Measurements from ENCODE around the gene TRIM33. TPM values are rescaled to one million over a fixed set of nuclear protein-coding genes. Genes with fewer than 3 reads are reported as not detected.

Gene TRIM33
- 10 to 100 TPM; 26.9 to 27.9 TPM for total RNA-seq

DNA sequence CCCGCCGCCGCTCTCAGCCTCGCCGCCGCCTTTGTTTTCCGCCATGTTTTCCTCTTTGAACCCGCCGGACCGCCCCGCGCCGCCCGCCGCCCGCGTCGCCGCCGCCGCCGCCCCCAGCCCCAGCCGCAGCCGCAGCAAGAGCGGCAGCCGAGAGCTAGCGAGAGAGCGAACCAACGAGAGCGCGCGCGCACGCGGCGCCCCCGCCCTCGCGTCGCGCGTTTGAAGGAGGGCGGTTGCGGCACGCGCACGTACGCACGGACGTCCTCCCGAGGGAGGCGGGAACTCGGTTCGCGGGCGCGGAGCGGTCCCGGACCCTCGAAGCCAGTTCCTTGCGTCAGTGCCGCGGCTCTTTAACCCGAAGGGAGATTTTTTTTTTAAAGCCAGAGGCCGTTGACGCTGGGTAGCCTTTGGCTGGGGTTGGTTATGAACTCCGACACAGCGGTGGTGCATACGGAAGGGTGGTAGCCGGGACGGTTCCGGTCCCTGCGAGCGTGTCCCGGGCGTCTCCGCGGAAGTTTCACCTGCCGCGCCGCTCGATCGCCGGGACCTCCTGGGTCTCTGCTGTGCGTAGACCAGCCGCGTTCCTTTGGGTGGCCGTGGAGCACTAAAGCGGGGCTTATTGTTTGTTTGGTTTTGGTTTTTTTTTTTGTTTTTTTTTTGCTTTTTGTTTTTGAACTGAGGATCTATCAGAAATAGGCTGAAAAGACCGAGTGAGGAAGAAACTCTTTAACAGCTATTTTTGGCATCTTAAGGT, at the start of gene TRIM33:
Gene TRIM33, minus strand, starts transcription at position 172 of the 754 bp plus-strand sequence. Its CDS starts 127 bp downstream, at position 45.
- peak; percentile 95 for DNase-seq
- ChIA-PET CTCF (interaction anchor here (1.1 to 2.0 kb wide), 4 partner anchors 70 to 1435 kb away, joined by 3 to 10 read pairs (median 5); partner anchors contain the start of gene BCAS2), POLR2A (interaction anchor here (0.8 to 2.2 kb wide), 7 partner anchors 42 to 246 kb away, joined by 3 to 6 read pairs (median 4); partner anchors contain the start of genes CSDE1, DENND2C and NRAS)
- intact Hi-C loops (cut with micrococcal nuclease), result loop anchor here (1.0 to 10.0 kb wide), 9 partner anchors 44 to 1120 kb away; partner anchors contain the start of genes BCAS2, CSDE1, MAGI3 and NRAS
- Mint-ChIP-seq H3K9me3 (no peaks in the 10 kb centered on the region), H3K36me3 (peaks cover 9% of the 10 kb centered on the region), H3K4me1 (ENCODE audit: low read depth) (peaks cover 41% of the 10 kb centered on the region), H3K27ac (peak within 1 kb of the TSS; percentile 98), H3K27me3 (no peaks in the 10 kb centered on the region), H3K4me3 (peak within 1 kb of the TSS; percentile 91)

DNA sequence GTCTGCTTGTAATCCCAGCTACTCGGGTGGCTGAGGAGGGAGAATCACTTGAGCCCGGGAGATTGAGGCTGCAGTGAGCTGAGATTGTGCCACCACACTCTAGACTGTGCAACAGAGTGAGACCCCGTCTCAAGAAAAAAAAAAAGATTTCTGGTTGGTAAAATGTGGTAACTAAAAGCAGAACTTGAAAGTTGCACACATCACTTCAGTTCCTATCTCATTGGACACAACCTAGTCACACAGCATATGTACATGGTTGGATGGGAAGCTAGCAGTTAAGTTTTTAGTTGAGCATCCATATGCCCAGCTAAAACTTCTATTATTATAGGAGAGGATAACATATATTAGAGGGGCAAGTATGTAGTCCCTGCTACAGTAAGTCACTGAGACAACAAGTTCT, 48.4 kb upstream of the TRIM33 start:
- CTCF ChIA-PET, result interaction anchor here (0.7 to 0.9 kb wide), 4 partner anchors 25 to 614 kb away, joined by 4 to 8 read pairs (median 6); no protein-coding TSS in a partner anchor
- Mint-ChIP-seq H3K4me1 (ENCODE audit: low read depth) (no peaks in the 10 kb centered on the region), H3K9me3 (no peaks in the 10 kb centered on the region), H3K4me3 (no peak overlapping the region), H3K36me3 (peaks cover 7% of the 10 kb centered on the region), H3K27me3 (no peaks in the 10 kb centered on the region), H3K27ac (no peak overlapping the region)
- DNase-seq, result no peak
- intact Hi-C loops (cut with micrococcal nuclease), result loop anchor here (5.0 kb wide), 1 partner anchor 212 kb away; no protein-coding TSS in a partner anchor
- POLR2A ChIA-PET, result no interaction called here

DNA sequence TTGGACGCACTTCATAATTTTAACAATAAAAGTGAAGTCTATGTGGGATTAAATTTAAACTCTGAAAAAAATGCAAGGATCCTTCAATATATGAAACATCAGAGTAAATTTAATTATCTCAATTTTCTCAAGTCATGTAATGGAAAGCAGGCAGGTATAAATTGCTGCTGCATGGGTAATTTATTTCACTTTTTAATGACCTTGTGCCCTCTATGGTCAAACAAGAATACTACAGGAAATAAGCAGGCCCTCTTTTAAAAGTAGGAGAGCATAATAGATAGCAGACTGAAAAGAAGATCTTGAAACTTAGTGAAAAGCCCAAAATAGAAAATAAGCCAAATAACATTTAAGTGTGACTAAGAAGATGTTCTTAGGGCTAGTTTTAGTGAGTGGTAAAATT, 47.5 kb upstream of the TRIM33 start:
- Mint-ChIP-seq H3K36me3 (peaks cover 4% of the 10 kb centered on the region), H3K27ac (no peak overlapping the region), H3K27me3 (no peaks in the 10 kb centered on the region), H3K4me1 (ENCODE audit: low read depth) (no peaks in the 10 kb centered on the region), H3K4me3 (no peak overlapping the region), H3K9me3 (no peaks in the 10 kb centered on the region)
- POLR2A ChIA-PET, result no interaction called here
- intact Hi-C loops (cut with micrococcal nuclease), result loop anchor here (5.0 kb wide), 1 partner anchor 211 kb away; no protein-coding TSS in a partner anchor
- CTCF ChIA-PET, result interaction anchor here (1.0 kb wide), 1 partner anchor 9 kb away, joined by 3 read pairs; no protein-coding TSS in a partner anchor
- no peak for DNase-seq

DNA sequence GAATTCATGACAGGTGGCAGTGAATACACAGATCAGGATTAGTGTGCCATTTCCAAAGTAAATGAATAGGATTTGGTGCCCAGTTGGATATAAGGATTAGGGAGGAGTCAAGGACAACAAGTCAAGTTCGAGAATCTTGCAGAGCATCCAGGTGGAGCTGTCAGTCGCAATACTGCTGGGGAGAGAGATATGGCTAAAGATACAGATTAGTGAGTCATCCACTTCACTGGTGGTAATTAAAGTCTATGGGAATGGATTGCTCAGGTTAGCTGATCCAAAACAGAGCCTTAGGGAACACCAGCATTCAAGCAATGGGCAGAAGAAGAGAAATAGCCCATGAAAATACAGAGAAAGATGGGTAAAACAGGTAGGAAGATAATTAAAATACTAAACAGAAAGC, 43.6 kb upstream of the TRIM33 start:
- ChIA-PET CTCF (interaction anchor here (0.6 kb wide), 1 partner anchor 16 kb away, joined by 3 read pairs; no protein-coding TSS in a partner anchor), POLR2A (no interaction called here)
- Mint-ChIP-seq H3K27me3 (no peaks in the 10 kb centered on the region), H3K27ac (no peak overlapping the region), H3K4me1 (ENCODE audit: low read depth) (no peaks in the 10 kb centered on the region), H3K36me3 (no peaks in the 10 kb centered on the region), H3K4me3 (no peak overlapping the region), H3K9me3 (no peaks in the 10 kb centered on the region)
- DNase-seq, result no peak
- intact Hi-C loops (cut with micrococcal nuclease), result no loop called here

DNA sequence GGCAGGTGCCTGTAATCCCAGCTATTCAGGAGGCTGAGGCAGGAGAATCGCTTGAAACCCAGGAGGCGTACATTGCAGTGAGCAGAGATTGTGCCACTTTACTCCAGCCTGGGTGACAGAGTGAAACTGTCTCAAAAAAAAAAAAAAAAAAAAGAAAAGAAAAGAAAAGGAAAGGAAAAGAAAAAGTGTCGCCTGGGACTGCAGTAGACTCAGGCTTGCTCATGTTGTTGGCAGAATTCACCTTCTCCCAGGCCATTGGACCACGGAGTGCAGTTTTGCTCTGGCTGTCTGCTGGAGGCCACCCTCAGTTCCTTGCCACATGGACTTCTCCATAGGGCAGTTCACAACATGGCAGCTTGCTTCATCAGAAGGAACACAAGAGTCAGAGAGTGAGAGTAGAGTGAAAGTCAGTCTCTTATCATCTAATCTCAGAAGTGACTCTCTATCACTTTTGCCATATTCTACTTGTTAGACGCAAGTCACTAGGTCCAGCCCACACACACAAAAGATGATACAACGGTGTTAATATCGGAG, 41.2 kb upstream of the TRIM33 start:
- Mint-ChIP-seq H3K36me3 (no peaks in the 10 kb centered on the region), H3K27me3 (no peaks in the 10 kb centered on the region), H3K9me3 (no peaks in the 10 kb centered on the region), H3K4me3 (no peak overlapping the region), H3K27ac (no peak overlapping the region), H3K4me1 (ENCODE audit: low read depth) (no peaks in the 10 kb centered on the region)
- DNase-seq, result no peak
- intact Hi-C loops (cut with micrococcal nuclease), result no loop called here
- ChIA-PET POLR2A (no interaction called here), CTCF (no interaction called here)

DNA sequence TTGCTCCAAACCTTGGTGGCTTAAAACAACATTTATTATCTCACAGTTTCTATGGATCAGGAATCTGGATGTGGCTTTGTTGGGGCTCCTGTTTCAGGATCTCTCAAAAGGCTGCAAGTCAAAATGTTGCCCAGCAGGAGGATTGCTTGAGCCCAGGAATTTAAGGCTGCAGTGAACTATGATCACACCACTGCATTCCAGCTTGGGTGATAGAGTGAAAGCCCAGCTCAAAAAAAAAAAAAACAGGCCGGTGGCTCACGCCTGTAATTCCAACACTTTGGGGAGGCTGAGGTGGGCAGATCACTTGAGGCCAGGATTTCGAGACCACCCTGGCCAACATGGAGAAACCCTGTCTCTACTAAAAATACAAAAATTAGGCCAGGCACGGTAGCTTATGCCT, 40.4 kb upstream of the TRIM33 start:
- ChIA-PET CTCF (no interaction called here), POLR2A (no interaction called here)
- Mint-ChIP-seq H3K27me3 (no peaks in the 10 kb centered on the region), H3K36me3 (no peaks in the 10 kb centered on the region), H3K4me1 (ENCODE audit: low read depth) (no peaks in the 10 kb centered on the region), H3K27ac (no peak overlapping the region), H3K9me3 (no peaks in the 10 kb centered on the region), H3K4me3 (no peak overlapping the region)
- no peak for DNase-seq
- intact Hi-C loops (cut with micrococcal nuclease), result no loop called here

DNA sequence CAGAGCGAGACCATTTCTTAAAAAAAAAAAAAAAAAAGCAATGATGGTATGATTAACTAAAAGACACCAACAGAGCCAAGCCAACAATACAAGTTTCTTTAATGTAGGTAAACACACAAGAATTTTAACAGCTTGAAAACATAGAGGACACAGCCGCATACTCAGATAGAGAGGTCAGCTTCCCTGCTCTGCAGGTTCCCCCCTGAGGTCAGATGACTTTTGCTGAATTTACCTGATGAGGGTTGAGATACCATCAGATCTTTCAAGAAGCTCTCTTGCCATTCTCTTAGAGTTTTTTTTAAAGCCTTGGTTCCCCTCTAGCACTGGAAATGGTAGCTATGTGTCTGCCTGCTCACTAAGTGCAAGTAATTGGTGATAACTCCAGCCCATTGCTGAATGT, 39.3 kb upstream of the TRIM33 start:
- H3K27ac Mint-ChIP-seq, result no peak overlapping the region
- DNase-seq, result no peak
- H3K4me1 Mint-ChIP-seq (ENCODE audit: low read depth), result no peaks in the 10 kb centered on the region
- no peak overlapping the region for H3K4me3 Mint-ChIP-seq
- ChIA-PET CTCF (no interaction called here), POLR2A (no interaction called here)
- no peaks in the 10 kb centered on the region for H3K36me3 Mint-ChIP-seq
- H3K27me3 Mint-ChIP-seq, result no peaks in the 10 kb centered on the region
- no peaks in the 10 kb centered on the region for H3K9me3 Mint-ChIP-seq
- intact Hi-C loops (cut with micrococcal nuclease), result no loop called here

DNA sequence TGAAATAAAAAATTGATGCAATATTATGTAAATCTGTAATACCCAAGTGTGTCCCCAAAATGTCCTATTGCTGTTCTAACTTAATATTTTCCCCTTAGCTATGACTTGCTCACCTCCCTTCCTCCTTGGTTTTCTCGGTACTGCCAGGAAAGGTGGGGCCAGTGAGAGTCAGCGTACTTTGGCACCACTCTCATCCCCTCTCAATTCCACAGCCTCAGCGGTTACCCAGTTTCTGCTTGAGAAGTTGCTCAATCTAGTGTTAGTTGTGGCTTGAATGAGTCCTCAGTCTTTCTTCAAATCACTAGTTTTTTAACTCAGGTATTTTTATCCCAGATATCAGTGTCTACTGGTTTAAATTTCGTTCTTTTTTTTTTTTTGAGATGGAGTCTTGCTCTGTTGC, 38.1 kb upstream of the TRIM33 start:
- Mint-ChIP-seq H3K36me3 (no peaks in the 10 kb centered on the region), H3K9me3 (no peaks in the 10 kb centered on the region), H3K27me3 (no peaks in the 10 kb centered on the region), H3K27ac (no peak overlapping the region), H3K4me1 (ENCODE audit: low read depth) (no peaks in the 10 kb centered on the region), H3K4me3 (no peak overlapping the region)
- POLR2A ChIA-PET, result no interaction called here
- no peak for DNase-seq
- CTCF ChIA-PET, result no interaction called here
- intact Hi-C loops (cut with micrococcal nuclease), result no loop called here

DNA sequence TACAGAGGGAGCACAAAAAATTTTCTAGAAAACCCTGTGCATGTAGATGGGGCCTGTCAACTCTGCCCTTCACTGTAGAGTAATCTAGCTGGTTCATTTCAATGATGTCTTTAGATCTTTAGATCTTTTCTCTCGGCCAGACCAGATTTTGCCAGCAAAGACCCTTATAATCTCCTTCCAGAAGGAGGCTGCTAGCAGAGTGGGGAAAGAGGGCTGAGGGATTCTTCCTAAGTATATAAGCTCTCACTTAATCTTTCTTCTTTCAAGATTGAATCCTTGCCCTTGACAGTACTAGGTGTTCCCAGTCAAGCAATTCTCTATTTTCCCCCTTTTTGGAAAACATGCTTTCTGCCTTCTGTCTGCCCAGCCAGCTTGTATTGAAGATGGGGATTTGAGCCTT, 36.1 kb upstream of the TRIM33 start:
- ChIA-PET POLR2A (no interaction called here), CTCF (interaction anchor here (1.6 kb wide), 1 partner anchor 13 kb away, joined by 3 read pairs; no protein-coding TSS in a partner anchor)
- Mint-ChIP-seq H3K4me3 (no peak overlapping the region), H3K4me1 (ENCODE audit: low read depth) (no peaks in the 10 kb centered on the region), H3K9me3 (no peaks in the 10 kb centered on the region), H3K27ac (no peak overlapping the region), H3K36me3 (no peaks in the 10 kb centered on the region), H3K27me3 (peaks cover 1% of the 10 kb centered on the region)
- intact Hi-C loops (cut with micrococcal nuclease), result no loop called here
- DNase-seq, result no peak

DNA sequence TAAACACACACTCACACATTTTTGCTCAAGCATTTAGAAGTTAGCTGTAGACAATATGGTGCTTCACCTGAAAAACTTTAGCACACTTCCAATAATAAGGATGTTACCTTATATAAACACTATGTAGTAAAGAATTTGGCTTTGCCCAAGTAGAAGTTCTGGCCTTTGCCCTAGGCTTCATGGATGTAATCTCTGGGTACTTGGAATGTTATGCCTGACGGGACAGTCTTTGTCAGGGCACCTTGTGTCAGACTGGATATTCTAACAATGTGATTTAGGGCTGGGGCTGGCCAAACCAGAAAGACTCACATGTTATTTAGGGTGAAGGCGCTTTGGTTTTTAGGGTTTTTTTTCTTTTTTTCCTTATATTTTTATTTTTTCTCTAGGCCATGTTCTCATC, 34.8 kb upstream of the TRIM33 start:
- intact Hi-C loops (cut with micrococcal nuclease), result no loop called here
- Mint-ChIP-seq H3K4me1 (ENCODE audit: low read depth) (no peaks in the 10 kb centered on the region), H3K27me3 (peaks cover 1% of the 10 kb centered on the region), H3K27ac (no peak overlapping the region), H3K4me3 (no peak overlapping the region), H3K9me3 (no peaks in the 10 kb centered on the region), H3K36me3 (no peaks in the 10 kb centered on the region)
- POLR2A ChIA-PET, result no interaction called here
- DNase-seq, result no peak
- CTCF ChIA-PET, result interaction anchor here (0.7 kb wide), 1 partner anchor 288 kb away, joined by 3 read pairs; no protein-coding TSS in a partner anchor

DNA sequence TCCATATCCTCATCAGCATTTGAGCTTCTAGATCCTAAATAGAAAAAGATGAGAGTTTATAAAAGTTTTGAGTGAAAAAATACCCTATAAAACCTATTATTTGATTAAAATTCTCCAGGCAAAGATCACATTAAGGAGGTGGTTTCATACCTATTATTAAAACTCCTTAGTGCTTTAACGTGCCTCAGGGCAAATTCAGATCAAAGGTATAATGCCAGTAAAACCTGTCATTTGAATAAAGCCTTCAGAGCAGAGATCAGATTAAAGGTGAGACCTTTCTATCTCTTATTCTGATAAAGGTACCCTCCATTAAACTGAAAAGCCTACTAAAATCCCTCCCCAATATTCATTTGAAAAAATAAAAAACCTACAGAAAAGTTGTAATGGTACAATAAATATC, 34.3 kb upstream of the TRIM33 start:
- ChIA-PET POLR2A (no interaction called here), CTCF (no interaction called here)
- H3K36me3 Mint-ChIP-seq, result no peaks in the 10 kb centered on the region
- no peak for DNase-seq
- H3K27ac Mint-ChIP-seq, result no peak overlapping the region
- peaks cover 1% of the 10 kb centered on the region for H3K27me3 Mint-ChIP-seq
- no peaks in the 10 kb centered on the region for H3K9me3 Mint-ChIP-seq
- intact Hi-C loops (cut with micrococcal nuclease), result no loop called here
- H3K4me3 Mint-ChIP-seq, result no peak overlapping the region
- H3K4me1 Mint-ChIP-seq (ENCODE audit: low read depth), result no peaks in the 10 kb centered on the region

DNA sequence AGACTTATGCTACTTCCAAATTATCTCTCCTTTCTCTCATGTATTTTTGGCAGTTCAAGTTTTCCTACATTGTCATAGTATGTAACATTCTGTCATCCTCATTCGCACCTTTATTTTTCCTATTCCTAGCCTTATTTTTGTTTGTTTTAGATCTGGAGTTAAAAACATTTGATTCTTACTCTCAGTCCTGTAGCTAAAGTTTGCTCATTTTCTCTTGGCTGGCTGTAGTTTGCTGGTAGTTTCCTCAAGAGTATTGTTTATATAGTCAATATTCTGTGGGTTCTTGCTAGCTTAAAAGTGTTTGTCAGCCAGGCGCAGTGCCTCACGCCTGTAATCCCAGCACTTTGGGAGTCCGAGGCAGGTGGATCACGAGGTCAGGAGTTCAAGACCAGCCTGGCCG, 29.8 kb upstream of the TRIM33 start:
- Mint-ChIP-seq H3K36me3 (no peaks in the 10 kb centered on the region), H3K9me3 (no peaks in the 10 kb centered on the region), H3K27ac (no peak overlapping the region), H3K27me3 (peaks cover 1% of the 10 kb centered on the region), H3K4me1 (ENCODE audit: low read depth) (no peaks in the 10 kb centered on the region), H3K4me3 (no peak overlapping the region)
- intact Hi-C loops (cut with micrococcal nuclease), result no loop called here
- CTCF ChIA-PET, result no interaction called here
- DNase-seq, result no peak
- POLR2A ChIA-PET, result no interaction called here
